Smooth muscle cell (in vitro differentiated cells): ENCODE data around the gene ERC2. TPM values are rescaled to one million over a fixed set of nuclear protein-coding genes. Genes with fewer than 3 reads are reported as not detected.

ENCODE experiments used
- DNase-seq: peaks from one replicate; lab custom pipeline; 2025; ENCODE audit not compliant: unreplicated experiment; lab: John Stamatoyannopoulos, UW
- H2AFZ ChIP-seq: fragments of 200-600 bp; sonication (generic); 2 replicates; pipeline ENCODE4 v1.6.0; 2016; ENCODE audit warnings: antibody characterized with exemption, low read depth, mild to moderate bottlenecking
- H3F3A ChIP-seq: fragments of 200-600 bp; sonication (generic); 2 replicates; pipeline ENCODE4 v1.6.0; 2017; ENCODE audit warnings: antibody characterized with exemption, low read depth
- H3K27ac ChIP-seq: fragments of 200-600 bp; sonication (generic); 2 replicates; pipeline ENCODE4 v1.5.1; 2016; ENCODE audit warnings: low read depth, mild to moderate bottlenecking
- H3K27me3 ChIP-seq: fragments of 200-600 bp; sonication (generic); 2 replicates; pipeline ENCODE4 v1.6.1; 2016; ENCODE audit warnings: low read depth, mild to moderate bottlenecking
- H3K36me3 ChIP-seq: fragments of 200-600 bp; sonication (generic); 2 replicates; pipeline ENCODE4 v1.5.1; 2016; ENCODE audit warnings: low read depth
- H3K4me1 ChIP-seq: fragments of 200-600 bp; sonication (generic); 2 replicates; pipeline ENCODE4 v1.5.1; 2016; ENCODE audit warnings: low read depth
- H3K4me2 ChIP-seq: fragments of 200-600 bp; sonication (generic); 2 replicates; pipeline ENCODE4 v1.6.0; 2016; ENCODE audit warnings: mild to moderate bottlenecking
- H3K4me3 ChIP-seq: fragments of 200-600 bp; sonication (generic); 2 replicates; pipeline ENCODE4 v1.5.1; 2016; ENCODE audit warnings: mild to moderate bottlenecking
- H3K79me2 ChIP-seq: fragments of 200-600 bp; sonication (generic); 2 replicates; pipeline ENCODE4 v1.6.0; 2016; ENCODE audit warnings: low read depth, mild to moderate bottlenecking
- H3K9ac ChIP-seq: fragments of 200-600 bp; sonication (generic); 2 replicates; pipeline ENCODE4 v1.6.0; 2016; ENCODE audit warnings: low read depth
- H3K9me3 ChIP-seq: fragments of 200-600 bp; sonication (generic); replicated peaks from 2 replicates; pipeline ENCODE4 v1.5.1; 2016; ENCODE audit warnings: low read depth
- H4K20me1 ChIP-seq: fragments of 200-600 bp; sonication (generic); 2 replicates; pipeline ENCODE4 v1.6.0; 2016; ENCODE audit warnings: low read depth
- WGBS: methylation state at CpG from one replicate; pipeline ENCODE4 v1.1.7; 2016; ENCODE audit warnings: low lambda C conversion rate; 5-methylcytosine and 5-hydroxymethylcytosine counted together
- polyA plus RNA-seq: library from polyadenylated mRNA; unstranded; fragments of >200 nt; fragmentation: Nextera tagmentation; extraction: Ambion mirVana; gene quantifications from 2 replicates; pipeline ENCODE4 v1.2.1, GENCODE V29; 2016
- total RNA-seq: library from RNA; depleted of rRNA; stranded (reverse); fragments of >200 nt; gene quantifications from 2 replicates; pipeline ENCODE4 v1.2.3, GENCODE V29; 2014
- TF ChIP-seq, protein P1 (sequence below): fragments of 200-600 bp; sonication (generic); IDR thresholded peaks from 2 replicates; pipeline ENCODE4 v1.5.1; 2017; ENCODE audit warnings: borderline replicate concordance, mild to moderate bottlenecking, antibody characterized with exemption; ENCODE audit not compliant: insufficient read depth, poor library complexity, severe bottlenecking

ERC2 gene
- total and polyA plus RNA-seq, 2 experiments from 2014 or later, result 1.1 TPM; not detected in 1

DNA sequence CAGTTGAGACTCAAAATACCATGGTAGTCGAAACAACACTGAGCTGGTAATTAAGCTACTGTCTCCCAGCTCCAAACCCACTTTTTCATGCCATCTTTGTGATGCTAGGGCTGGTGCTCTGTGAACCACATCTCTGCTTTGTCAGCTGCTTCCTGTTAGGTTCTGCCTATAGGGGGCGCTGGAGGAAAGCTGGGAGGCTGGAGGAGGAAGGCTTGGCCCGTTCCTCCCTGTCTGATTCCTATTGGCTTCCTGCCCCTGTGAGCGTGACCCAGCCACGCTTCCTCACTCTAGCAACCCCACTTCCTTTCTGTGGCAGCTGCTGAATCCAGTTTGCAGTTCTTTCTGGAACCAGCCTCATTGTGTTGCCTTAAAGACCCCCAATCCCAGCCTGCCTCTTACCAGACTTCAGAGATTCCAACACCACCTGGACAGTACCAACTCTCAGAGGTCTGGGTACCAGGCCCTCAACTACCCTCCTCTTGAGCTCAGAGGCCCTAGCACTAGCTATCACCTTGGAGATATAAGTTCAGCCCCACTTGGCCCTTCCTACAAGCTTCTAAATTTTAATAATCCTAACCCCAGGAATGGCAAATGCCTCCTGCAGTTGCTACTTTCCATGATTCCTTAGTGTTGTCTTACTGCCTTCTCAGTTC, 120.9 kb downstream of the ERC2 start:
- Histone ChIP-seq H3F3A (no peaks in the 10 kb centered on the region), H3K9ac (no peak overlapping the region), H3K27me3 (no peaks in the 10 kb centered on the region), H2AFZ (no peak overlapping the region), H3K9me3 (no peaks in the 10 kb centered on the region), H3K36me3 (no peaks in the 10 kb centered on the region), H3K79me2 (no peaks in the 10 kb centered on the region), H3K4me3 (no peak overlapping the region), H3K4me2 (no peak overlapping the region), H3K4me1 (peaks cover 5% of the 10 kb centered on the region), H3K27ac (no peak overlapping the region), H4K20me1 (no peaks in the 10 kb centered on the region)
- TF ChIP-seq, protein P1, sequence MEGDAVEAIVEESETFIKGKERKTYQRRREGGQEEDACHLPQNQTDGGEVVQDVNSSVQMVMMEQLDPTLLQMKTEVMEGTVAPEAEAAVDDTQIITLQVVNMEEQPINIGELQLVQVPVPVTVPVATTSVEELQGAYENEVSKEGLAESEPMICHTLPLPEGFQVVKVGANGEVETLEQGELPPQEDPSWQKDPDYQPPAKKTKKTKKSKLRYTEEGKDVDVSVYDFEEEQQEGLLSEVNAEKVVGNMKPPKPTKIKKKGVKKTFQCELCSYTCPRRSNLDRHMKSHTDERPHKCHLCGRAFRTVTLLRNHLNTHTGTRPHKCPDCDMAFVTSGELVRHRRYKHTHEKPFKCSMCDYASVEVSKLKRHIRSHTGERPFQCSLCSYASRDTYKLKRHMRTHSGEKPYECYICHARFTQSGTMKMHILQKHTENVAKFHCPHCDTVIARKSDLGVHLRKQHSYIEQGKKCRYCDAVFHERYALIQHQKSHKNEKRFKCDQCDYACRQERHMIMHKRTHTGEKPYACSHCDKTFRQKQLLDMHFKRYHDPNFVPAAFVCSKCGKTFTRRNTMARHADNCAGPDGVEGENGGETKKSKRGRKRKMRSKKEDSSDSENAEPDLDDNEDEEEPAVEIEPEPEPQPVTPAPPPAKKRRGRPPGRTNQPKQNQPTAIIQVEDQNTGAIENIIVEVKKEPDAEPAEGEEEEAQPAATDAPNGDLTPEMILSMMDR, result peak; percentile 38
- WGBS, result 47% methylated on average over 5 of the region's 5 CpGs
- no peak for DNase-seq

DNA sequence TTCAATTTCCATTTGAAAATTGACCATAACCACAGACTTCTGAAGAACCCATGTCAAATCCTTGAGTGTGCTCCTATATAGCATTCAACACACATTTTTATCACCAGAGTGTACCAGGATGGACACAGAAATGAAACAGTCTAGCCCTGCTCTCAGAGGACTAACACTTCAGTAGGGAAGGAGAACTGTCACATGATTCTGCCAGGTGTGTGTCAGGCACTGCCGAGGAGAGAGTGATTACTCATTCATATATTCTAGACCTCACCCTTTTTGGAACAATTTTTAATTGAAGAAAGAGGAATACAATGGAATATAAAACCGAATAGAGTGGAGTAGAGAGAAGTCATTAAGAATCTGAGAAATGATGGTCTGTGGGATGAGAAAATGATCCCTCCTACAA, 125.8 kb downstream of the ERC2 start:
- no peaks in the 10 kb centered on the region for H3K9me3 ChIP-seq
- TF ChIP-seq, protein P1, result no peak
- no peak for DNase-seq

DNA sequence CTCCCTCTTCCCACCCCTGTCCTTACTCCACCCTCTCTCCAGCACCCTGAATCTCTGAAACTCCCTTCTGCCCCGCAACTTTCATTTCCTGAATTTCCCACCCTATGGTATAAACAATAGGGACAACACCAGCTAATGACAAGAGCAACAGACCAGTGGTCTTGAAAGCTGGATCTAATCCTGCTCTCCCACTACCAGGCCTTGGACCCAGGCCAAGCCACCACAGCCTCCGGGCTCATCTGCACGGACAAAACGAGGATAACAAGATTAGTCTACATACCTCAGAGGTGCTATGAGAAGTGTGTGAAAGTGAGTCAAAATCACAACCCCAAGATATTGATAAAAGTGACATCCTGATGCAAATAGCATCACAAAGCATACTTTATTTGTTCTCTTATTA, 128.6 kb downstream of the ERC2 start:
- Histone ChIP-seq H3K9me3 (no peaks in the 10 kb centered on the region), H3K9ac (no peak overlapping the region), H3K79me2 (no peaks in the 10 kb centered on the region), H3K4me2 (no peak overlapping the region), H3K36me3 (no peaks in the 10 kb centered on the region), H3K4me1 (peaks cover 5% of the 10 kb centered on the region), H4K20me1 (no peaks in the 10 kb centered on the region), H3K4me3 (no peak overlapping the region), H2AFZ (no peak overlapping the region), H3K27me3 (no peaks in the 10 kb centered on the region), H3K27ac (no peak overlapping the region), H3F3A (no peaks in the 10 kb centered on the region)
- TF ChIP-seq, protein P1, result no peak
- WGBS, result 41% methylated on average over 4 of the region's 4 CpGs
- DNase-seq, result no peak

More for the DNA sequence above, 125.8 kb downstream of the ERC2 start:
- Histone ChIP-seq H2AFZ (no peak overlapping the region), H3K9ac (no peak overlapping the region), H3K4me2 (no peak overlapping the region), H3F3A (no peaks in the 10 kb centered on the region), H3K36me3 (no peaks in the 10 kb centered on the region), H3K27me3 (no peaks in the 10 kb centered on the region), H3K4me3 (no peak overlapping the region), H3K27ac (no peak overlapping the region), H4K20me1 (no peaks in the 10 kb centered on the region), H3K79me2 (no peaks in the 10 kb centered on the region), H3K4me1 (peaks cover 5% of the 10 kb centered on the region)
- 73% methylated on average over 2 of the region's 2 CpGs for WGBS

DNA sequence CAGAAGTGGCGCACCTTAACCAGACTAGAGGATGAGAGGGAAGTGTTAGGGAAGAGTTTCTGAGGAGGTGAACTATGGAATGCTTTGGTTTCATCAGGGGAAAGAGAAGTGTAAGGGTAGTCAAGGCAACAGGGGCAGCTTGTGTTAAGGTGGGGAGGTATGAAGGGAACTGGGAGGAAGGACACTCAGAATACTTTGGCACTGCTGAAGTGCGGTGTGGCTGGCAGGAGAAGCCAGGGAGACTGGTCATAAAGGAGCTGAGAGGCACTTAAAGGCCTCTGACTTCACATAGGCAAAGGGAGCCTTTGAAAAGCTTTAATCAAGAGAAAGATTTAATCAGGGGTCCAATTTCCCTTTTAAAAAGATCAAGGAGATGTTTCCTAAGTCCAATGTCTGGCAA, 129.0 kb downstream of the ERC2 start:
- H3K4me2 ChIP-seq, result no peak overlapping the region
- H3F3A ChIP-seq, result no peaks in the 10 kb centered on the region
- no peak overlapping the region for H3K27ac ChIP-seq
- H3K27me3 ChIP-seq, result no peaks in the 10 kb centered on the region
- H4K20me1 ChIP-seq, result no peaks in the 10 kb centered on the region
- no peaks in the 10 kb centered on the region for H3K9me3 ChIP-seq
- peaks cover 5% of the 10 kb centered on the region for H3K4me1 ChIP-seq
- DNase-seq, result no peak
- H3K36me3 ChIP-seq, result no peaks in the 10 kb centered on the region
- H3K4me3 ChIP-seq, result no peak overlapping the region
- 81% methylated on average over 2 of the region's 2 CpGs for WGBS
- no peak overlapping the region for H2AFZ ChIP-seq
- no peak overlapping the region for H3K9ac ChIP-seq
- TF ChIP-seq, protein P1, result no peak
- H3K79me2 ChIP-seq, result no peaks in the 10 kb centered on the region
